ENCODE data around the gene NRSN1.

The NRSN1 gene

GRCh38 chr6:24145690-24146131 is 19.7 kb downstream of the NRSN1 start:
- no peak for DNase-seq

DNA sequence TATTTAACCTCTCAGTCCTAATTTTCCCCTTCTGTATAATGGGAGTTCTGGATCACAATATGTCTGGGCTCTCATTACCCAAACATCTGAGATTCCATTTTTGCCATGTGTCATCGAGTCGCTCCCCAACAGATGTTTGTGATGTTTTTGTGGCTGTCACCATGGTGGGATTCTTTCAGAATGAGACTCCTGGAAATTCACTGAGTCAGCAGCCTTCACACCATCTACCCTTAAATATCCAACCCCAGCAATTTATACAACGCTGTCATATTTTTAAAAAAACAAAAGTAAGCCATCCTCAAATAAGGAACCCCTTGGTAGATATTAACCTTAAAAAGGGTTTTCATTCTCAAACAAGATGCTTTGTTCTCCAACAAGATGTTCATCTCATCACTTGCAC is 20.9 kb downstream of the NRSN1 start:
- no peak for DNase-seq

GRCh38 chr6:24147511-24148153 is 21.6 kb downstream of the NRSN1 start:
- DNase-seq: no peak

- no peak for DNase-seq
Observed at GRCh38 chr6:24148154-24148570, 22.1 kb downstream of the NRSN1 start.

DNA sequence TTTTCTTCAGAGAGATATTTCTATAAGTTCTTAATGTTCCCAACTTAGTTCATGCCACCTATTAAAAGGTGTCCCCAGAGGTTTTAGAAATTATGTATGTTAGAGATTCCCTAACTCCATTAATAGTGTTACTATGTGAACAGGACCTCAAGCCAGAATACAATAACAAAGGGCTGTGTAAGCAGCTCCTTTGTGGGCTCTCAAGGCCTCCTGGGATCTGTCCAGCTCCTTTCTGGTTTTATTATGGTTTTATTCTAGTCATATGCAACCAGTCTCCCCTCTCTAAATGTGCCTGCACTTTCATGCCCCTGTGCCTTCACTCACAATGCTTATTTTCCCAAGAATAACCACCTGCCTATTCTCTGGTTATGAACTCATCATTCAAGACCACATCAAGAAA is 22.7 kb downstream of the NRSN1 start:
- DNase-seq: no peak

- no peak for DNase-seq
Observed at GRCh38 chr6:24149296-24149695, 23.3 kb downstream of the NRSN1 start.

- no peak for DNase-seq
Observed at GRCh38 chr6:24149836-24150235, 23.8 kb downstream of the NRSN1 start.

DNA sequence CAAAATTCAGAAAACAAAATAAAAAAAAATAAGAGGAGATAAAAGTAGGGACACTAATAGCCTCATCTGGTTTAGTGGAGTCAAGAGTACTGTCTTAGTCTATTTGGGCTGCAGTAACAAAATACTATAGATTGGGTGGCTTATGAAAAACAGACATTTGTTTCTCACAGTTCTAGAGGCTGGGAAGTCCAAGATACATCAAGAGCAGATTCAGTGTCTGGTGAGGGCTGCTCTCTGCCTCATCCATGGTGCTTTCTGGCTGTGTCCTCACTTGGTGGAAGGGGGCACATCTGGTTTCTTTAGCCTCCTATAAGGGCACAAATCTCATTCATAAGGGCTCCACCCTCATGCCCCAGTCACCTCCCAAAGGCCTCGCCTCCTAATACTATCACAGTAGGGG is 26.0 kb downstream of the NRSN1 start:
- no peak for DNase-seq

DNA sequence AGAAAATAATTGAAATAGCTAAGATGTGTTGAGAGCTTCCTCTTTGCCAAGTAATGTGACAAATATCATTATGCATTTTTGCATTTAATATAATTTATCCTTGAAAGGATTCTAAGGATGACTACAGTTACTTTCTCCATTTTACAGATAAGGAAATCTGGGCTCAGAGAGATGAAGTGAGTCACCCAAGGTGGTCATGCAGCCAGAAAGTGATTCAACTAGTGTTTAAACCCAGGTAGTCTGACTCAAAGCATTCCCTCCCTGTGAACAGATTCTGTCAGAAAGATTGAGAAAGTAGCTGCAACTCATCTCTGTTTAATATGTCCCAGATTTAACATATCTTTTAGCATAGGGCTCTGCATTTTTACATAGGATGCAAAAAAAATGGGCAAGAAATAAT is 28.1 kb downstream of the NRSN1 start:
- no peak for DNase-seq

DNA sequence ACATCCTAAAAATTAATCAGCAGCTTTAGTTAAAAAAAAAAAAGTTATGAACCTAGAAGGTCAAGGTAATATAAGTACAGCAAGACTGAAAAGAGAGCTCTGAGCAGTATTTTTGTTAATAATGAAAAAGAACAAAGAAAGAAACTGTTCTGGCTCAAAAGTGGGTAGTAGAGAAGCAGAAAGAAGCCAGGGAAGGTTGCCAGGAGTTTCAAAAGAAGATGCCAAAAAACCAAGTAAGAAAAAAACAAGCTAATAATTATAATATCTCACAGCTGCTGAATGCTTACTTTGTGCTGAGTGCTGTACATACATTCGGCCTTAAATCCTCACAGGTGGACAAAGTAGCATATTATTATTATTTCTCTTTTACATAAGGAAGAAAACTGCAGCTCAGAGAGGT is 31.9 kb downstream of the NRSN1 start:
- no peak for DNase-seq

GRCh38 chr6:24183584-24183983 is 57.6 kb downstream of the NRSN1 start:
- DNase-seq: no peak

DNA sequence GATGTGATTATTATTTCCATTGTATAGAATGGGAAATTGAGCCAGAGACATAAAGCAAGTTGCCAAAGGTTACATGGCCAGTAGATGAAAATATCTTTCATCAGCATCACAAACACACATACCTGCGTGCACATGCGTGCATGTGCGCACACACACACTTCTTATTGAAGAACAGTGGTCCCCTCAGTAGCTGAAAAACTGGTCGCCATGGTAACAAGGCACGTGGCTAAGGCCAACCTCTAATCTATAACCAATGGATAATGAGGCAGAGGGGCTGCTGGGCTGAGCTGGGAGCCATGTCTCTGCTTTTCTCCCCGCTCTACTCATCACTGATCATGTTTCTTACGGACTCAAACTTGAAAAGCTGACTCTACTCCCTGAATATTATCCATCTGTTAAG is 60.3 kb downstream of the NRSN1 start:
- DNase-seq: no peak

DNA sequence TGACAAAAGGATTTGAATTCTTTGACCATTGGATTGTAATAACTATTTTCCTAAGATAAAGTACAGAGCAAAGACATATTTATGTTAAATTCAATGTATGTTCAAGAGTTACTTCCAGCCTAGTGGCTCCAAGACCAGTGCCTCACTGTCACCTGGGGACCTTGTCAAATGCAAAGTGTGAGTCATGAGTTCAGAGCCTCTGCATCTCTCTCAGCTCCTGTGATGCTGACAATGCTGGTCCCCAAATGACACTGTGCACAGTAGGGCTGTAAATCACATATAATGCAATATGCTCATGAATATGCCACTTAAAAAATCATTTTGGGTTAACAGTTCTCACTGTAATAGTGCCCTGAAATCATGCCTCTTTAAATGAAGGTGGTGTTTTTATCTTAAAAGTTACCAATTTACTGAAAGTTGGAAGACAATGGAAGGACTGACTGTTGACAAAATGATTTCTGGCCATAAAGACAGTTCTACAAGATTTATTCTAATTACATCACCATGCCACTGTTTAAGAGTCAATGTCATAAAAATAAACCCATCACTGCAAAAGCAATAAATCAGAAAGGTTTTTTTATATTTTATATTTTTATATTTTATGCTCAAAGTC is 62.1 kb downstream of the NRSN1 start:
- DNase-seq: no peak

- peak; percentile 82 for DNase-seq
Observed at GRCh38 chr6:24188578-24189080, 62.6 kb downstream of the NRSN1 start.

DNA sequence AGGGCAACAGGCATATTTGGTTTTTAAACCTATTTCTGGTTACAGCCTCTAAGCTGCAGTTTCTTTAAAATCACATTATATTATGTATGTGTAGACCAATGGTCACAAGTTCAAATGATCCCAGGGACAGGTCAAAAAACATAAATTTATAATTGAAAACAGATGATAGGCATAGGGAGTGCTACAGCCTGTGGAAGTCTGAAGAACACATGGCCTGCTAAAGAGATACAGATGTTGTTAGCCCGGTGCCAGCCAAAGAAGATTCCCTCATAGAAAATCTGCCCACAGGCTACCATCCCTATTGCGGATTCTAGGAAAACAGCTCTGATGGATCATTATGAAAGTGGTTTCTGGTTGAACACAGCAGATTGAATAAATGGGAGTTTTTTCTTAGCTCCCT is 65.3 kb downstream of the NRSN1 start:
- no peak for DNase-seq

GRCh38 chr6:24193364-24193763 is 67.3 kb downstream of the NRSN1 start:
- DNase-seq: no peak

DNA sequence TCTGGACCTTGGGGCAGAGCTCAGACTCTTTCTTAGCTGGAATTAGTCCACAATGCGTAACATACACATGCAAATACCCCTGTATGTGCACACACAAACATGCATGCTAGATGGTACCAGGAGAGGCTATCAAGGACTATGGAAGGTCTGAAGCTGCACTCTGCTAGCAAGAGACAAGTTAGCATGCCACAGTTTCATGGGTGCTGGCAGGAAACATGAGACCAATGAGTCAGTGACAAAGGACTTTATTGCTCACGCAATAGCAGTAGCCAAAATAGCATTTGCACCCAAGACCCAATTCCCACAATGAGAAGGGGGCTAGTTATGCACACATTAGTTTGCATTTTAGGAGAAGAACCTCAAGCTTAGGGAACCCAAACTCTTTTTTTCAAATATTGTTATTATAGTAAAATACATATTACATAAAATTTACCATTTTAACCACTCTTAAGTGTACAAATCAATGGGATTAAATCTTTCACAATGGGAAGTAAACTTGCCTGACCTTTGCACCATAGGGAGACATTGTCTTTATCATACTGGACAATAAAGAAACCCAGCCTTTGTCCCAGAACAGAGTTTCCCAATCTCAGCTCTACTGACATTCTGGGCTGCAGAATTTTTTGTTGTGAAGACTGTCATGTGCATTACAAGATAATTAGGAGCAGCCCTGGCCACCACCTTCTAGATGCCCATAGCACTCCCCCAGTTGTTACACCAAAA is 69.1 kb downstream of the NRSN1 start:
- DNase-seq: no peak

DNA sequence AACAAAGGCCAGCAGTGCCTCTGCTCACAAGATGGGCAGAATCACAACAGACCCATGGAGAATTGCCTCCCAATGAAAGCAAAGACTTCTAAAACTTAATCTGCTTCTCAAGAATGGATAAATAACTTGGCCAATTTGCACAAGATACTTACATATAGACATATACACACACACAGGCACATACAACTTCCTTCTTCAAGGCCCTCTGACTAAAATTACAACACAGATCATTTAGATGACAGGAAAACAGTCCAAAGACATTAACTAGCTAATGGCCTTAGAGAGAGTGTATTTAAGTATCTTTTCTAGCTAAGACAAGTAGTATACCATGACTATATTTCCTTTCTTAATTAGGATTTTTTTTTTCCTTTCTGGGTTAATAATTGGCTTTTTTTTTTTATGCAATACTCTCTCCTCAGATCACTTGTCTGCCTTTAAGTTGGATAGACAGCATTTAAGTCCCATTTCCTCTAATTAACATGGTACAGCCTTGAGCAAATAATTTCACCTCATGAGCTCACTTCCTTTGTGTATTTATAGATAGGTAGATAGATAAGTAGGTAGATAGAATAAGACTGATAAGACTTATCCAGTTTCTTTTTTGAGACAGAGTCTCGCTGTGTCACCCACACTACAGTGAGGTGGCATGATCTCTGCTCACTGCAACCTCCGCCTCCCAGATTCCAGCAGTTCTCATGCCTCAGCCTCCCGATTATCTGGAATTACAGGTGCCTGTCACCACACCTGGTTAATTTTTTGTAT is 70.0 kb downstream of the NRSN1 start:
- no peak for DNase-seq

Data from NCI-H526 treated with DMSO at 0.1 percent for 48 hours (cell line).